Activated CD4-positive, alpha-beta memory T cell treated with anti-CD3 and anti-CD28 coated beads, Interleukin-2, amount 10 ng/mL, durations not matched to agents 7 days and 5 days (primary cell): Measurements from ENCODE around the gene STAT2. TPM values are rescaled to one million over a fixed set of nuclear protein-coding genes. Genes with fewer than 3 reads are reported as not detected.
A peak's percentile ranks its signal among the peaks of the same experiment; 100 is the strongest.
"Not testable (repeated sequence)": the region's sequence is repeated elsewhere in the genome, so short reads cannot be mapped to it uniquely, and the experiment has no call there.

Source experiments
- CTCF ChIA-PET: fragments of 350-600 bp; sonication (Branson Sonifier 250); formaldehyde crosslinking; loops from one replicate; lab custom pipeline; 2021; ENCODE audit warnings: antibody characterized with exemption, inconsistent platforms; lab: Charles Lee
- POLR2A ChIA-PET: fragments of 350-600 bp; sonication (Branson Sonifier 250); formaldehyde crosslinking; loops from one replicate; lab custom pipeline; 2021; ENCODE audit warnings: antibody characterized with exemption; lab: Charles Lee
- DNase-seq: peaks from one replicate; pipeline ENCODE4 v3.0.0-alpha.2; 2020
- H3K27ac Mint-ChIP-seq: one replicate; pipeline ENCODE4 v1.8.0; 2021; ENCODE audit warnings: mild to moderate bottlenecking, mixed read lengths
- H3K27me3 Mint-ChIP-seq: one replicate; pipeline ENCODE4 v1.8.0; 2021; ENCODE audit warnings: mixed read lengths
- H3K36me3 Mint-ChIP-seq: one replicate; pipeline ENCODE4 v1.8.0; 2021; ENCODE audit warnings: low read depth, mixed read lengths
- H3K4me1 Mint-ChIP-seq: one replicate; pipeline ENCODE4 v1.8.0; 2021; ENCODE audit warnings: mixed read lengths
- H3K4me3 Mint-ChIP-seq: one replicate; pipeline ENCODE4 v1.8.0; 2021; ENCODE audit warnings: mild to moderate bottlenecking, mixed read lengths
- H3K9me3 Mint-ChIP-seq: one replicate; pipeline ENCODE4 v1.8.0; 2021; ENCODE audit warnings: mixed read lengths
- total RNA-seq, 2 experiments: library from RNA; stranded (reverse); gene quantifications; one replicate each; pipeline ENCODE4 v1.2.3, GENCODE V29; 2021

Gene STAT2
- total RNA-seq, 2 experiments from 2014 or later: 298 to 304 TPM

DNA sequence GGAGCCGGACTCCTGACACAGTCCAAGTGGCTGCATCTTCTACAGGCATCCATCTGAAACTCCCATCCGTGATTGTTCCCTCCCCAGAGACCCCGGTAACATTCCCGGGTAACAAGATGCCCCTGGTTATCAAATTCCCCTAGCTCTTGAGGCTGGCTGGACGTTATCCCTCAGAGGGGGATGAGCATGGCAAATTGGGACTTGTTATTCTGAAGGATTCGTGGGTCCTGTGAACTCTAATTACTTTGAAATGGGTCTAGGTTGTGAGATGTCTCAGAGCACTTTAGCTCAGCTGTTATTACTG is 25.5 kb downstream of the STAT2 start:
- no peaks in the 10 kb centered on the region for H3K9me3 Mint-ChIP-seq
- H3K27me3 Mint-ChIP-seq: no peaks in the 10 kb centered on the region
- ChIA-PET POLR2A (interaction anchor here (0.7 to 4.5 kb wide), 6 partner anchors 10 to 115 kb away, joined by 3 to 82 read pairs (median 17); partner anchors contain the start of genes CNPY2, STAT2 and TIMELESS), CTCF (interaction anchor here (2.1 to 2.9 kb wide), 3 partner anchors 18 to 145 kb away, joined by 6 to 11 read pairs (median 9); partner anchors contain the start of gene SMARCC2)
- peaks cover 52% of the 10 kb centered on the region for H3K4me1 Mint-ChIP-seq
- H3K36me3 Mint-ChIP-seq: peaks cover 12% of the 10 kb centered on the region
- H3K4me3 Mint-ChIP-seq: peak overlapping the region; percentile 93
- H3K27ac Mint-ChIP-seq: peak overlapping the region; percentile 99
- no peak for DNase-seq

- DNase-seq: peak; percentile 95
- CTCF ChIA-PET: interaction anchor here (2.0 to 2.9 kb wide), 4 partner anchors 18 to 144 kb away, joined by 6 to 13 read pairs (median 10); partner anchors contain the start of genes SMARCC2 and STAT2
- Mint-ChIP-seq H3K4me1 (peaks cover 46% of the 10 kb centered on the region), H3K4me3 (peak within 1 kb of the TSS; percentile 93), H3K27me3 (no peaks in the 10 kb centered on the region), H3K36me3 (peaks cover 6% of the 10 kb centered on the region), H3K9me3 (no peaks in the 10 kb centered on the region), H3K27ac (peak within 1 kb of the TSS; percentile 99)
- POLR2A ChIA-PET: interaction anchor here (0.5 to 4.5 kb wide), 18 partner anchors 9 to 365 kb away, joined by 3 to 82 read pairs (median 7); partner anchors contain the start of genes ANKRD52, CNPY2, PA2G4 and RBMS2
These were observed 26.0 kb downstream of the STAT2 start, which contains the start of gene PAN2 for GRCh38 chr12:56333679-56334489. TSS of gene PAN2 (minus strand) at chr12:56334000. CDS start at chr12:56333094, 906 bp downstream.

GRCh38 chr12:56333197-56333678 is 26.7 kb downstream of the STAT2 start:
- Mint-ChIP-seq H3K27me3 (no peaks in the 10 kb centered on the region), H3K36me3 (peaks cover 4% of the 10 kb centered on the region), H3K27ac (peak overlapping the region; percentile 99), H3K9me3 (no peaks in the 10 kb centered on the region), H3K4me1 (peaks cover 40% of the 10 kb centered on the region), H3K4me3 (peak overlapping the region; percentile 93)
- DNase-seq: no peak
- ChIA-PET CTCF (interaction anchor here (2.0 to 2.9 kb wide), 4 partner anchors 19 to 144 kb away, joined by 6 to 13 read pairs (median 10); partner anchors contain the start of genes SMARCC2 and STAT2), POLR2A (interaction anchor here (0.5 to 4.5 kb wide), 18 partner anchors 9 to 365 kb away, joined by 3 to 82 read pairs (median 7); partner anchors contain the start of genes ANKRD52, CNPY2, PA2G4 and RBMS2)

DNA sequence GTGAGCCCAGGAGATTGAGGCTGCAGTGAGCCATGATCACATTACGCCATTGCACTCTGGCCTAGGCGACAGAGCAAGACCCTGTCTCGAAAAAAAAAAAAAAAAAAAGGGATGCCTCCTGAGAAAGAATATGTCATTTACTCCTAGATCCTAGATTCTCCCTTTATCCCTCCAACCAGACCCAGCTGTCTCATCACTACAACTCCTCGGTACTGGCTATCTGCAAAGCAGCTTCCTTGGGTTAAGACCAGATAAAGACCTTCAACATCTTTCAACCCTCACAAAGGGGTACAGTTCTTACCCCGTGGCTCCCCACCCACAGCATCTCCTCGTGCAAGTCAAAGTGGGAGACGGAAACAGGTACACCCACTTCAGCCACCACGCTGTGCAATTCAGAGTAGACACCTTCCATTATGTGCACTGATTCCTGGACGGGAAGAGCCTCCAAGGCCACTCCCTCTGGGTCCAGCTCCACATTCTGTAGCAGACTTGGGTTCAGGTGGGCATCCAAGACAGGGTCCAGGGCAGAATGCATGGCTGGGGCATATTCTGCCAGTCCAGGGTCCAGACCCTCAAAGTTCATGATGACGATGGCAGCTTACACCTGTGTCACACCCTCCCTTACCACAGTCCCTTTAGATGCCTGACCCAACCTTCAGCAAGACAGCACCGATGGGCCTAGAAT is 27.3 kb downstream of the STAT2 start:
- ChIA-PET POLR2A (interaction anchor here (0.5 to 4.5 kb wide), 16 partner anchors 9 to 366 kb away, joined by 3 to 82 read pairs (median 7); partner anchors contain the start of genes ANKRD52, CNPY2, RBMS2 and RNF41), CTCF (interaction anchor here (2.0 to 2.9 kb wide), 4 partner anchors 20 to 143 kb away, joined by 6 to 13 read pairs (median 10); partner anchors contain the start of genes SMARCC2 and STAT2)
- Mint-ChIP-seq H3K27ac (peak overlapping the region; percentile 99), H3K36me3 (peaks cover 5% of the 10 kb centered on the region), H3K4me3 (peak overlapping the region; percentile 93), H3K4me1 (peaks cover 34% of the 10 kb centered on the region), H3K9me3 (no peaks in the 10 kb centered on the region), H3K27me3 (no peaks in the 10 kb centered on the region)
- DNase-seq: peak; percentile 20

DNA sequence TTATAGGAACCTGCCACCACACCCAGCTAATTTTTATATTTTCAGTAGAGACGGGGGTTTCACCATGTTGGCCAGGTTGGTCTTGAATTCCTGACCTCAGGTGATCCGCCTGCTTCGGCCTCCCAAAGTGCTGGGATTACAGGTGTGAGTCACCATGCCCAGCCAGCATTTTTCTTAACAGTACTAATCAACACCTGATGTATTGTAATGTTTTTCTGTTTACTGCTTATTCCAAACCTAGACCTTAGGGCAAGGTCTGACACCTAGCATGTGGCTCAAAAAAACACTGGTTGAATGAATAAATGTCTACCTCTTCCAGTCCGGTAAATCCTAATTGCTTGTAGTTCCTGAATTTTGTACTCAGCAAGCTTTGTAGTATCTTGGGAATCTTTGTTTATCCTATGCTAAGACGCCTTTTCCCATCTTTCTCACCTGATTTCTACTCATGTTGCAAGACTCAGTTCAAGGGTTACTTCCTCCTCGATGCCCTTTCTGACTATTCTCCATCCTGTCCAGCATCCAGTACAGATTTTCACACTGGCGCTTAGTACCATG is 28.9 kb downstream of the STAT2 start:
- ChIA-PET POLR2A (interaction anchor here (2.5 to 4.5 kb wide), 3 partner anchors 10 to 29 kb away, joined by 10 to 82 read pairs (median 50); partner anchors contain the start of genes CNPY2 and STAT2), CTCF (no interaction called here)
- Mint-ChIP-seq H3K4me1 (peaks cover 25% of the 10 kb centered on the region), H3K27ac (no peak overlapping the region), H3K9me3 (no peaks in the 10 kb centered on the region), H3K36me3 (peaks cover 13% of the 10 kb centered on the region), H3K27me3 (no peaks in the 10 kb centered on the region), H3K4me3 (no peak overlapping the region)
- DNase-seq: no peak

GRCh38 chr12:56326533-56326932 is 33.4 kb downstream of the STAT2 start:
- H3K36me3 Mint-ChIP-seq: peaks cover 43% of the 10 kb centered on the region
- no peak overlapping the region for H3K27ac Mint-ChIP-seq
- H3K4me3 Mint-ChIP-seq: no peak overlapping the region
- no peaks in the 10 kb centered on the region for H3K9me3 Mint-ChIP-seq
- H3K4me1 Mint-ChIP-seq: peaks cover 9% of the 10 kb centered on the region
- DNase-seq: no peak
- ChIA-PET POLR2A (interaction anchor here (0.8 to 1.2 kb wide), 2 partner anchors 10 to 33 kb away, joined by 3 read pairs; partner anchors contain the start of genes CNPY2 and STAT2), CTCF (interaction anchor here (0.6 to 1.9 kb wide), 2 partner anchors 11 to 349 kb away, joined by 4 to 6 read pairs; partner anchors contain the start of gene CNPY2)
- no peaks in the 10 kb centered on the region for H3K27me3 Mint-ChIP-seq

DNA sequence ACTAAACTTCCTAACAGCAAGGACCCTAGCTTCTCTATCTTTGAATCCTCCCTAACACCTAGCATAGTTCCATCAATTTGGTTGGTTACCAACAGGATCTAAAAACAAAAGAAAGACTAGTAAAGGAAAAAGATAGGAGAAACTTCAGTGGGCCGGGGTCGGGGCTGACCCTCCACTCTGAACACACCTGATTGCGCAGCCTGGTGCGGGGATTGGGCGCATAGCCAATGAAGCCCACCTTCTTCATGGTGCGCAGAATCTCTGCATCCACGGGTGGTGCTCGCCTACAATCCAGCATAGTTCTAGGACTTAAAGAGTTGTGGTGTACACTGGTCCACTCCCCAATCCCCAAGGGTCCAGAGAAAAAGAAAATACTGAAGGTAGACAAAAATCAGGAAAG is 33.8 kb downstream of the STAT2 start:
- ChIA-PET CTCF (interaction anchor here (0.6 to 1.9 kb wide), 2 partner anchors 11 to 349 kb away, joined by 4 to 6 read pairs; partner anchors contain the start of gene CNPY2), POLR2A (interaction anchor here (1.2 to 2.5 kb wide), 2 partner anchors 11 to 34 kb away, joined by 3 to 13 read pairs; partner anchors contain the start of genes CNPY2 and STAT2)
- Mint-ChIP-seq H3K27me3 (no peaks in the 10 kb centered on the region), H3K4me3 (no peak overlapping the region), H3K36me3 (peaks cover 40% of the 10 kb centered on the region), H3K27ac (no peak overlapping the region), H3K4me1 (peaks cover 6% of the 10 kb centered on the region), H3K9me3 (no peaks in the 10 kb centered on the region)
- DNase-seq: no peak

- Mint-ChIP-seq H3K4me1 (peaks cover 7% of the 10 kb centered on the region), H3K36me3 (peaks cover 42% of the 10 kb centered on the region), H3K9me3 (no peaks in the 10 kb centered on the region), H3K27ac (no peak overlapping the region), H3K27me3 (no peaks in the 10 kb centered on the region), H3K4me3 (no peak overlapping the region)
- POLR2A ChIA-PET: interaction anchor here (1.0 to 2.5 kb wide), 4 partner anchors 9 to 14 kb away, joined by 3 to 13 read pairs (median 8); partner anchors contain the start of genes CNPY2, IL23A and PAN2
- CTCF ChIA-PET: no interaction called here
- no peak for DNase-seq
These were observed 35.7 kb downstream of the STAT2 start for GRCh38 chr12:56324206-56324605.

- H3K36me3 Mint-ChIP-seq: peaks cover 43% of the 10 kb centered on the region
- not testable (repeated sequence) for DNase-seq, H3K27ac Mint-ChIP-seq, H3K4me1 Mint-ChIP-seq, H3K4me3 Mint-ChIP-seq, H3K27me3 Mint-ChIP-seq, H3K9me3 Mint-ChIP-seq
- ChIA-PET CTCF (interaction anchor here (0.7 to 1.5 kb wide), 3 partner anchors 20 to 465 kb away, joined by 3 to 6 read pairs (median 3); no protein-coding TSS in a partner anchor), POLR2A (interaction anchor here (0.9 to 2.4 kb wide), 2 partner anchors 11 to 38 kb away, joined by 3 to 10 read pairs; partner anchors contain the start of gene STAT2)
These were observed 38.3 kb downstream of the STAT2 start for GRCh38 chr12:56321610-56322009.

GRCh38 chr12:56321027-56321426 is 38.9 kb downstream of the STAT2 start:
- H3K27ac Mint-ChIP-seq: no peak overlapping the region
- H3K27me3 Mint-ChIP-seq: no peaks in the 10 kb centered on the region
- ChIA-PET POLR2A (interaction anchor here (0.9 to 2.4 kb wide), 3 partner anchors 11 to 39 kb away, joined by 3 to 10 read pairs (median 3); partner anchors contain the start of gene STAT2), CTCF (interaction anchor here (0.7 to 1.5 kb wide), 3 partner anchors 20 to 465 kb away, joined by 3 to 6 read pairs (median 3); no protein-coding TSS in a partner anchor)
- peaks cover 38% of the 10 kb centered on the region for H3K36me3 Mint-ChIP-seq
- H3K4me1 Mint-ChIP-seq: peaks cover 12% of the 10 kb centered on the region
- no peaks in the 10 kb centered on the region for H3K9me3 Mint-ChIP-seq
- DNase-seq: no peak
- no peak overlapping the region for H3K4me3 Mint-ChIP-seq

- Mint-ChIP-seq H3K4me1 (peaks cover 21% of the 10 kb centered on the region), H3K27ac (no peak overlapping the region), H3K27me3 (no peaks in the 10 kb centered on the region), H3K36me3 (peaks cover 23% of the 10 kb centered on the region), H3K9me3 (no peaks in the 10 kb centered on the region), H3K4me3 (no peak overlapping the region)
- ChIA-PET CTCF (interaction anchor here (0.9 kb wide), 2 partner anchors 146 to 186 kb away, joined by 3 to 4 read pairs; no protein-coding TSS in a partner anchor), POLR2A (interaction anchor here (1.2 to 3.8 kb wide), 4 partner anchors 21 to 371 kb away, joined by 3 to 66 read pairs (median 26); partner anchors contain the start of genes IL23A, PTGES3, STAT2 and TIMELESS)
- no peak for DNase-seq
These were observed 42.2 kb downstream of the STAT2 start for GRCh38 chr12:56317675-56318074.
